Measurements from ENCODE around the gene RAB27A. TPM values are rescaled to one million over a fixed set of nuclear protein-coding genes. Genes with fewer than 3 reads are reported as not detected.

RAB27A gene
- total and polyA plus RNA-seq, 11 donors, result 1.4 to 17.2 (median 4.2) TPM

- H3K27me3 ChIP-seq, result no peaks in the 10 kb centered on the region
- DNase-seq (no peak), ATAC-seq (no peak)
- TF ChIP-seq POLR2A (IDR thresholded peaks at IDR 0.05), result no peak
- TF ChIP-seq, protein P1, sequence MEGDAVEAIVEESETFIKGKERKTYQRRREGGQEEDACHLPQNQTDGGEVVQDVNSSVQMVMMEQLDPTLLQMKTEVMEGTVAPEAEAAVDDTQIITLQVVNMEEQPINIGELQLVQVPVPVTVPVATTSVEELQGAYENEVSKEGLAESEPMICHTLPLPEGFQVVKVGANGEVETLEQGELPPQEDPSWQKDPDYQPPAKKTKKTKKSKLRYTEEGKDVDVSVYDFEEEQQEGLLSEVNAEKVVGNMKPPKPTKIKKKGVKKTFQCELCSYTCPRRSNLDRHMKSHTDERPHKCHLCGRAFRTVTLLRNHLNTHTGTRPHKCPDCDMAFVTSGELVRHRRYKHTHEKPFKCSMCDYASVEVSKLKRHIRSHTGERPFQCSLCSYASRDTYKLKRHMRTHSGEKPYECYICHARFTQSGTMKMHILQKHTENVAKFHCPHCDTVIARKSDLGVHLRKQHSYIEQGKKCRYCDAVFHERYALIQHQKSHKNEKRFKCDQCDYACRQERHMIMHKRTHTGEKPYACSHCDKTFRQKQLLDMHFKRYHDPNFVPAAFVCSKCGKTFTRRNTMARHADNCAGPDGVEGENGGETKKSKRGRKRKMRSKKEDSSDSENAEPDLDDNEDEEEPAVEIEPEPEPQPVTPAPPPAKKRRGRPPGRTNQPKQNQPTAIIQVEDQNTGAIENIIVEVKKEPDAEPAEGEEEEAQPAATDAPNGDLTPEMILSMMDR (IDR thresholded peaks at IDR 0.05), result no peak
- intact Hi-C loops (cut with DNase I), result loop anchor here in 1 of 10 donors (10.0 kb wide), 1 partner anchor 47 kb away; no protein-coding TSS in a partner anchor
- H3K36me3 ChIP-seq, result peaks cover 0 to 70% (median 25%) of the 10 kb centered on the region in 9 donors
- no peaks in the 10 kb centered on the region for H3K9me3 ChIP-seq
- H3K4me3 ChIP-seq, result no peak overlapping the region
- 75 to 86% (median 78%) methylated on average over 1 of the region's 1 CpG for WGBS, 4 donors
- no peak overlapping the region for H3K27ac ChIP-seq
- H3K4me1 ChIP-seq, result peaks cover 0 to 25% (median 0%) of the 10 kb centered on the region in 12 donors
Measured at GRCh38 chr15:55327387-55327786, 37.8 kb upstream of the RAB27A start.

DNA sequence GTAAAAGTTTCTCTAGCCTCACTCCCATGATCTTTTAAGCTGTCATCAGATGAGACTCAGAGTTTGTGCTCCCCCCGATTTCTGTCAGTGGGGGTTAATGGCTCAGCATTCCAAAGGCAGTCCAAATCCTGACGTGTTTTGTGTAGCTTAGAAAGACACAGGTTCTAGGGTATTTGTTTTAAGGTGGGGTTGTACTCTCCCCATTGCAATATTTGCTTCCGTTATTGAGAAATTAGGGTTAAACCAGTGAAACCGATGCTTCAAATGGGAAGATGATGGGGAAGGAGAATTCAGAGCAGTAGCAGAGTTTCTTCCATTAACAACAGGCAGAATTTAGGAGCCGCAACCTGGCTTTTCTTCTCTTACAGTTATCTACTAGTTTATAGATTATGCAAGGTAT lies 32.9 kb upstream of the RAB27A start:
- intact Hi-C loops (cut with DNase I), result loop anchor here in 1 of 10 donors (10.0 kb wide), 1 partner anchor 52 kb away; no protein-coding TSS in a partner anchor
- no peak for ATAC-seq
- no peaks in the 10 kb centered on the region for H3K9me3 ChIP-seq
- no peak overlapping the region for H3K27ac ChIP-seq
- WGBS, 4 donors, result 78 to 88% (median 85%) methylated on average over 5 of the region's 5 CpGs
- H3K4me3 ChIP-seq, result no peak overlapping the region
- no peak for TF ChIP-seq POLR2A (IDR thresholded peaks at IDR 0.05)
- TF ChIP-seq, protein P1 (IDR thresholded peaks at IDR 0.05), result no peak
- H3K4me1 ChIP-seq, result peaks cover 4 to 49% (median 17%) of the 10 kb centered on the region in 12 donors
- H3K27me3 ChIP-seq, result no peaks in the 10 kb centered on the region
- no peak for DNase-seq
- peaks cover 0 to 32% (median 11%) of the 10 kb centered on the region in 9 donors for H3K36me3 ChIP-seq

DNA sequence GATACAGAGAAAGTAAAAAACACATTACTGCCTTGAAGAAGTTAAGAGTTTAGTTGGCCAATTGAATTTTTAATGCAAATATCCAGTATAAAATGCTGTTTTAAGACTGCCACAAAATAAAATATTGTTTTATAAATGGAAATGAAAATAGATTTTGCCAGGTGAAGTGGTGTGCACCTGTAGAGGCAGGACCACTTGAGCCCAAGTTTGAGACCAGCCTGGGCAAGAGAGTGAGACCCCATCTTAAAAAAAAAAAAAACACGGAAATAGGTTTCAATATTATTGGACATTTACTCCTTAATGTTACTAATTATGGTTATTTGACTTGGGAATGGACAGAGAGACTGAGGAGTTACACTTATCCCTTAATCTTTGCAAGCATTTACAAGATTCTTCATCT lies 31.4 kb upstream of the RAB27A start:
- Histone ChIP-seq H3K4me1 (peaks cover 4 to 61% (median 24%) of the 10 kb centered on the region in 12 donors), H3K27me3 (no peaks in the 10 kb centered on the region), H3K27ac (no peak overlapping the region), H3K9me3 (no peaks in the 10 kb centered on the region), H3K36me3 (peaks cover 0 to 19% (median 9%) of the 10 kb centered on the region in 9 donors), H3K4me3 (no peak overlapping the region)
- 89 to 98% (median 95%) methylated on average over 1 of the region's 1 CpG for WGBS, 4 donors
- no peak for DNase-seq
- intact Hi-C loops (cut with DNase I), result loop anchor here in 1 of 10 donors (10.0 kb wide), 1 partner anchor 54 kb away; no protein-coding TSS in a partner anchor
- no peak for TF ChIP-seq POLR2A (IDR thresholded peaks at IDR 0.05)
- TF ChIP-seq, protein P1 (IDR thresholded peaks at IDR 0.05), result no peak
- ATAC-seq, result no peak

DNA sequence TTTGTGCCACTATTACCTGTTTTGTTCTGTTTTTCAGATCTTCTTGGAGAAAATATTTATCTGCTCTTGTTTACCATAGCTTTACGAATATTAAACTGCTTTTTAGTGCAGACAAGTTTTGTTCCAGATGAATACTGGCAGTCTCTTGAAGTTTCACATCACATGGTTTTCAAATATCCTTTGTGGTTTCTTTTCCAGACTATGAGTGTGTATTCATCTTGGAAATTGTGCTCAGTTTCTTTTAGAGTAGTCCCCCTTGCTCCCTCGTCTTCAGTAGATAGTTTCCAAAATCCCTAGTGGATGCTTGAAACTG lies 30.6 kb upstream of the RAB27A start:
- H3K36me3 ChIP-seq, result peaks cover 0 to 11% (median 9%) of the 10 kb centered on the region in 9 donors
- peak overlapping the region in 3 of 12 donors; percentile 13 to 95 (median 85) for H3K27ac ChIP-seq
- peak overlapping the region in 6 of 12 donors; percentile 70 to 95 (median 79) for H3K4me3 ChIP-seq
- no peak for ATAC-seq
- no peak for DNase-seq
- H3K9me3 ChIP-seq, result no peaks in the 10 kb centered on the region
- intact Hi-C loops (cut with DNase I), result loop anchor here in 1 of 10 donors (10.0 kb wide), 1 partner anchor 55 kb away; no protein-coding TSS in a partner anchor
- H3K4me1 ChIP-seq, result peaks cover 4 to 61% (median 24%) of the 10 kb centered on the region in 12 donors
- 57 to 65% (median 61%) methylated on average over 2 of the region's 2 CpGs for WGBS, 4 donors
- no peaks in the 10 kb centered on the region for H3K27me3 ChIP-seq
- no peak for TF ChIP-seq POLR2A (IDR thresholded peaks at IDR 0.05)
- TF ChIP-seq, protein P1 (IDR thresholded peaks at IDR 0.05), result no peak
